Esophagus muscularis mucosa (tissue), 4 donors: Measurements from ENCODE around the gene SYN1. TPM values are rescaled to one million over a fixed set of nuclear protein-coding genes. Genes with fewer than 3 reads are reported as not detected.

Experiments used
- DNase-seq: peaks from one replicate; pipeline ENCODE4 v3.0.0-alpha.2; 2017; ENCODE audit errors: extremely low spot score
- H3K27ac ChIP-seq, 4 donors: fragments of 200-600 bp; sonication (generic); replicated peaks in 1 of 4; 1 replicate in 3 of 4; 2 replicates in 1 of 4; pipeline ENCODE4 v1.5.1; 2016 to 2019; ENCODE audit warnings: mild to moderate bottlenecking in 1 of 4
- H3K27me3 ChIP-seq, 4 donors: fragments of 200-600 bp; sonication (generic); one replicate each; pipeline versions ENCODE4 v1.5.1 to v1.6.0; 2016 to 2019
- H3K36me3 ChIP-seq, 4 donors: fragments of 200-600 bp; sonication (generic); one replicate each; pipeline ENCODE4 v1.5.1; 2016 to 2019
- H3K4me1 ChIP-seq, 4 donors: fragments of 200-600 bp; sonication (generic); one replicate each; pipeline ENCODE4 v1.5.1; 2016 to 2019
- H3K4me3 ChIP-seq, 4 donors: fragments of 200-600 bp; sonication (generic); 1 replicate in 2 of 4; 2 replicates in 2 of 4; pipeline ENCODE4 v1.5.1; 2016 to 2019; ENCODE audit warnings: mild to moderate bottlenecking in 4 of 4, moderate library complexity in 1 of 4
- H3K9me3 ChIP-seq, 4 donors: fragments of 200-600 bp; sonication (generic); 1 replicate in 3 of 4; 2 replicates in 1 of 4; pipeline ENCODE4 v1.5.1; 2016 to 2019
- EP300 ChIP-seq: sonication (generic); formaldehyde crosslinking; IDR thresholded peaks from one replicate; pipeline ENCODE4 v1.6.1; 2017; ENCODE audit warnings: antibody characterized with exemption
- POLR2A ChIP-seq: fragments of 450-650 bp; IDR thresholded peaks from one replicate; pipeline ENCODE4 v1.6.1; 2017; ENCODE audit warnings: antibody characterized with exemption, moderate library complexity, mild to moderate bottlenecking, low read depth
- POLR2AphosphoS5 ChIP-seq, 2 donors: sonication (generic); formaldehyde crosslinking; IDR thresholded peaks; one replicate each; pipeline ENCODE4 v1.6.1; 2017; ENCODE audit warnings: antibody characterized with exemption in 2 of 2
- WGBS: methylation state at CpG from one replicate; pipeline ENCODE4 v1.1.5; 2018; 5-methylcytosine and 5-hydroxymethylcytosine counted together
- intact Hi-C: fragments of 100-400 bp; cut with DNase I; formaldehyde crosslinking; loops from one replicate; pipeline ENCODE4 v1.15.1; 2023
- total RNA-seq, 4 donors: library from RNA; depleted of rRNA; stranded (reverse); fragments of >200 nt; gene quantifications; one replicate each; pipeline versions ENCODE4 v1.1.0 to v1.2.1, GENCODE V29; 2016
- TF ChIP-seq, protein P1 (sequence below), 3 experiments: fragments of 200-600 bp in 2 of 3; fragments of 450-650 bp in 1 of 3; sonication (generic) in 2 of 3; IDR thresholded peaks; one replicate each; pipeline ENCODE4 v1.5.1; 2017 to 2019; ENCODE audit warnings: antibody characterized with exemption in 3 of 3, mild to moderate bottlenecking in 2 of 3, moderate library complexity in 1 of 3

The SYN1 gene
- total RNA-seq, 4 donors from 2014 or later: 0.42 to 0.98 (median 0.56) TPM

DNA sequence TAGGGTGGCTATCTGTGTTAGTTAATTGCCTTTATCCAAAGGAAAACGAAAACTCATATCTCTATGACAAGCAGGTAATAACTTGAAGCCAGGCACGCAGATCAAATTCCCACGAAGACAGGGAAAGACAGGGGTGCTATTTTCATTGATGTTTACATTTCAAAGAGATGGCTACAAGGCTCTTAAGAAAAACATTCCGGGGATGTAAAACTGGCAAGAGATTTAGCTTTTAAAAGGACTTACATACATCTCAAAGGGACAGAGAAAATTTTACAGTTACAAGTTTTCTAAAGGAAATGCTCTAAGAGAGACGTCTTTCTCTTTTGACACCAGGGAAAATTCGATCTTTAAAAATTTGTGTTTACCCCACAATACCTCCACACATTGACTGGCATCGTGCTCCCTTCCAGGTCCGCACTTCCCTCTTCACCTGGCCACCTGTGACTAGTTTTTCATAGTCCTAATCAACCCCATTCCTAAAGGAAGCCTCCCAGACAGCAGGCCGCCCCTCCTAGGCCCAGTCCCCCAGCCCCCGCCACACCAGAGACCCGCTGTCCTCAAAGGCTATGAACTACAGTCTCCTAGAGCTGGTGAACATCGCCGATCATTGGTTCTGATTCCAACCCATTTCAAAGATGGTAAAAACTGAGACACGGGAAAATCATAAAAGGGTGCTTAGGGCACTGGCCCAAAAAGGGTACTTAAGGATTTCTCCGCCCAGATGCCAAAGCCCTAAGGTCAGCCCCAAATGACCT is 59.3 kb downstream of the SYN1 start:
- peak overlapping the region; percentile 63 to 83 (median 66) for H3K4me3 ChIP-seq
- intact Hi-C loops: loop anchor here (5.0 kb wide), 1 partner anchor 97 kb away; the partner anchor contains the start of gene UXT
- H3K4me1 ChIP-seq: peaks cover 12 to 39% (median 35%) of the 10 kb centered on the region in 4 donors
- peaks cover 0 to 4% (median 0%) of the 10 kb centered on the region in 4 donors for H3K9me3 ChIP-seq
- no peaks in the 10 kb centered on the region for H3K27me3 ChIP-seq
- H3K36me3 ChIP-seq: peaks cover 4 to 27% (median 18%) of the 10 kb centered on the region in 4 donors
- no peak for DNase-seq
- 47% methylated on average over 14 of the region's 15 CpGs for WGBS
- peak overlapping the region; percentile 91 to 94 (median 93) for H3K27ac ChIP-seq
- no peak for TF ChIP-seq POLR2A
- TF ChIP-seq EP300: no peak
- TF ChIP-seq, protein P1, sequence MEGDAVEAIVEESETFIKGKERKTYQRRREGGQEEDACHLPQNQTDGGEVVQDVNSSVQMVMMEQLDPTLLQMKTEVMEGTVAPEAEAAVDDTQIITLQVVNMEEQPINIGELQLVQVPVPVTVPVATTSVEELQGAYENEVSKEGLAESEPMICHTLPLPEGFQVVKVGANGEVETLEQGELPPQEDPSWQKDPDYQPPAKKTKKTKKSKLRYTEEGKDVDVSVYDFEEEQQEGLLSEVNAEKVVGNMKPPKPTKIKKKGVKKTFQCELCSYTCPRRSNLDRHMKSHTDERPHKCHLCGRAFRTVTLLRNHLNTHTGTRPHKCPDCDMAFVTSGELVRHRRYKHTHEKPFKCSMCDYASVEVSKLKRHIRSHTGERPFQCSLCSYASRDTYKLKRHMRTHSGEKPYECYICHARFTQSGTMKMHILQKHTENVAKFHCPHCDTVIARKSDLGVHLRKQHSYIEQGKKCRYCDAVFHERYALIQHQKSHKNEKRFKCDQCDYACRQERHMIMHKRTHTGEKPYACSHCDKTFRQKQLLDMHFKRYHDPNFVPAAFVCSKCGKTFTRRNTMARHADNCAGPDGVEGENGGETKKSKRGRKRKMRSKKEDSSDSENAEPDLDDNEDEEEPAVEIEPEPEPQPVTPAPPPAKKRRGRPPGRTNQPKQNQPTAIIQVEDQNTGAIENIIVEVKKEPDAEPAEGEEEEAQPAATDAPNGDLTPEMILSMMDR (IDR thresholded peaks at IDR 0.05): no peak
- no peak for TF ChIP-seq POLR2AphosphoS5 (IDR thresholded peaks at IDR 0.05)

- Histone ChIP-seq H3K4me1 (peaks cover 12 to 38% (median 32%) of the 10 kb centered on the region in 4 donors), H3K36me3 (peaks cover 0 to 8% (median 6%) of the 10 kb centered on the region in 4 donors), H3K9me3 (peaks cover 0 to 4% (median 0%) of the 10 kb centered on the region in 4 donors), H3K27me3 (no peaks in the 10 kb centered on the region), H3K27ac (no peak overlapping the region), H3K4me3 (no peak overlapping the region)
- no peak for DNase-seq
- TF ChIP-seq, protein P1 (IDR thresholded peaks at IDR 0.05): no peak
- intact Hi-C loops: no loop called here
- WGBS: 85% methylated on average over 3 of the region's 3 CpGs
Measured at GRCh38 chrX:47558436-47558835, 61.2 kb downstream of the SYN1 start.

GRCh38 chrX:47556045-47556623 is 63.5 kb downstream of the SYN1 start:
- Histone ChIP-seq H3K9me3 (peaks cover 0 to 1% (median 0%) of the 10 kb centered on the region in 4 donors), H3K4me1 (peaks cover 0 to 18% (median 17%) of the 10 kb centered on the region in 4 donors), H3K27me3 (no peaks in the 10 kb centered on the region), H3K27ac (peak overlapping the region; percentile 83 to 88 (median 86)), H3K4me3 (peak overlapping the region; percentile 51 to 60 (median 54)), H3K36me3 (no peaks in the 10 kb centered on the region)
- peak; percentile 95 for DNase-seq
- intact Hi-C loops: no loop called here
- WGBS: 40% methylated on average over 18 of the region's 20 CpGs
- TF ChIP-seq POLR2AphosphoS5 (IDR thresholded peaks at IDR 0.05): peak; percentile 82 to 90
- TF ChIP-seq EP300: no peak
- TF ChIP-seq POLR2A: peak; percentile 52

DNA sequence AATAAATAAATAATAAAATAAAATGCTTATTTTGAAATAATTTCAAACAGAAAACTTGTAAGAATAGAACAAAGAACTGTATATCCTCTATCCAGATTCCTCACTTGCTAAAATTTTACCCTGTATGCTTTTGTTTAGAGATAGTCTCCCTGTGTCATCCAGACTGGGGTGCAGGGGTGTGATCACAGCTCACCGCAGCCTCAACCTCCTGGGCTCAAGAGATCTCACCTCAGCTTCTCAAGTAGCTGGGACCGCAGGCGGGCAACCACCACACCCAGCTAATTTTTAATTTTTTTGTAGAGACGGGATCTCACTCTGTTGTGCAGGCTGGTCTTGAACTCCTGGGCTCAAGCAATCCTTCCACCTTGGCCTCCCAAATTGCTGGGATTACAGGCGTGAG is 76.2 kb downstream of the SYN1 start:
- Histone ChIP-seq H3K36me3 (no peaks in the 10 kb centered on the region), H3K4me1 (peaks cover 14 to 25% (median 16%) of the 10 kb centered on the region in 4 donors), H3K9me3 (no peaks in the 10 kb centered on the region), H3K27ac (no peak overlapping the region), H3K27me3 (no peaks in the 10 kb centered on the region), H3K4me3 (no peak overlapping the region)
- intact Hi-C loops: no loop called here
- no peak for DNase-seq
- TF ChIP-seq POLR2AphosphoS5 (IDR thresholded peaks at IDR 0.05): no peak
- TF ChIP-seq POLR2A: no peak
- TF ChIP-seq, protein P1 (IDR thresholded peaks at IDR 0.05): no peak
- TF ChIP-seq EP300: no peak
- WGBS: 84% methylated on average over 5 of the region's 5 CpGs

DNA sequence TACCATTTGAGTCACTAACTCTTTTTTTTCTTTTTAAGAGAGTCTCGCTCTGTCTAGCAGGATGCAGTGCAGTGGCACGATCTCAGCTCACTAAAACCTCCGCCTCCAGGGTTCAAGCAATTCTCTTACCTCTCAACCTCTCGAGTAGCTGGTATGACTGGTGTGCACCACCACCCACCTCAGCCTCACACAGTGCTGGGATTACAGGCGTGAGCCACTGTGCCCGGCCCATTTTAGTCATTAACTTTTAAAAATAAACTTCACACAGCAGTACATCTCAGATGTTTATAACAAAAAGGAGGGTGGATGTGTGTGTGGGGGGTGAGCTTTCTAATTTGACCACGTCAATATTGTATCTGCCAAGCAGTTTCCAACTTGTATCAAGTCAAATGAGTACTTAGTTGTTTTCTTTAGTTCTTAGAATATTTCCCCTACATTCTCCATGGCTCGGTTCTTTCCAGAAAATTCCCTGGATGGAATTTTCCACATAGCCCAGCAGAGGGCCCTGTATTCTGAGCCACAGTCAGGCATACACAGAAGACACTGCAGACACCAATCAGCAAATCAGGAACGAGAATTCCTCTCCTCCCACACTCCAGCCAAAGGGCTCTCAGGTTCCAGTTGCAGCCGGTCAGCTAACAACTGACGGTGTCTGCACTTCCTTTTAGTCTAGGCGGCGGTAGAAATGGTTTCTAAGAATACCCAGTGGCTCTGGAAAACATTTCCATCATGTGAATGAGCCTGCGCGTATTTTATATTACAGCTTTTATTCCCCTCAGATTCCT is 78.7 kb downstream of the SYN1 start:
- Histone ChIP-seq H3K27me3 (no peaks in the 10 kb centered on the region), H3K4me3 (no peak overlapping the region), H3K36me3 (no peaks in the 10 kb centered on the region), H3K27ac (peak overlapping the region; percentile 78 to 82 (median 80)), H3K9me3 (no peaks in the 10 kb centered on the region), H3K4me1 (peaks cover 14 to 25% (median 16%) of the 10 kb centered on the region in 4 donors)
- TF ChIP-seq POLR2AphosphoS5 (IDR thresholded peaks at IDR 0.05) (peak; percentile 78 to 83), POLR2A (no peak), EP300 (no peak)
- TF ChIP-seq, protein P1 (IDR thresholded peaks at IDR 0.05): peak; percentile 56 to 67 (median 57)
- no peak for DNase-seq
- 43% methylated on average over 15 of the region's 15 CpGs for WGBS
- intact Hi-C loops: no loop called here
